Activated CD8-positive, alpha-beta memory T cell treated with anti-CD3 and anti-CD28 coated beads, Interleukin-2, amount 50 U/mL, for 4 hours (primary cell): ENCODE measurements around the gene CCR4.
"Not testable (repeated sequence)": the region's sequence is repeated elsewhere in the genome, so short reads cannot be mapped to it uniquely, and the experiment has no call there.

Source experiments
- DNase-seq: peaks from one replicate; pipeline ENCODE4 v3.0.0-alpha.2; 2020

Gene CCR4

DNA sequence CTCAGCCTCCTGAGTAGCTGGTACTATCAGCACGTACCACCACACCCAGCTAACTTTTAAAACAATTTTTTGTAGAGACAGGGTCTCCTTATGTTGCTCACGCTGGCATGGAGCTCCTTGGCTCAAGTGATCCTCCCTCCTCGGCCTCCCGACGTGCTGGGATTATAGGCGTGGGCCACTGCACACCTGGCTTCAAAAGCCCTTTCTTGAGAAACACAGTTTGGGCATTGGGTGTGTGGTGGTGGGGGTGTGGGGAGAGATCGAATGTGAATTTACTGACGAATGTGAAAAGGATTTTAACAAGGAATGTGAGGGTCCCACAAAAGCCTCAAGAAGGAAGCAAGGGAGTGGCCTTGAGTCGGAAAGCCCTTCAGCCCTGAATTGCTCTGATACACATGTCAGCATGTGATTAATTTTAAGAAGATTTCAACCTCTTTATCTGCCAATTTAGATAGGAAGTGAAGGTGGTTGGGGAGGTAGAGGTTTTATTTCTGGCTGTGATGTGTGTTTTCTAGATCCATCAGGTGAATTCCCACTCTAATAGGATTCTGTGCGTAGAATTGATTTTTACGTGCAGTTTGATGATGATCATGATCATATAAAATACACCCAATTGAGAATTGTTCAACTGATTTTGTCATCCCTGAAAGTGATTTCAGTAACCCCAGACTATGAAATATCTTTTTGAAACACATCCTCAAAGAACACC, 1.1 kb downstream of the CCR4 start:
- DNase-seq: no peak

DNA sequence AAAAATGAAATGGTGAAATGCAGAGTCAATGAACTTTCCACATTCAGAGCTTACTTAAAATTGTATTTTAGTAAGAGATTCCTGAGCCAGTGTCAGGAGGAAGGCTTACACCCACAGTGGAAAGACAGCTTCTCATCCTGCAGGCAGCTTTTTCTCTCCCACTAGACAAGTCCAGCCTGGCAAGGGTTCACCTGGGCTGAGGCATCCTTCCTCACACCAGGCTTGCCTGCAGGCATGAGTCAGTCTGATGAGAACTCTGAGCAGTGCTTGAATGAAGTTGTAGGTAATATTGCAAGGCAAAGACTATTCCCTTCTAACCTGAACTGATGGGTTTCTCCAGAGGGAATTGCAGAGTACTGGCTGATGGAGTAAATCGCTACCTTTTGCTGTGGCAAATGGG, 3.1 kb downstream of the CCR4 start:
- DNase-seq: no peak

GRCh38 chr3:32956750-32957570, 5.5 kb downstream of the CCR4 start:
- DNase-seq: no peak

DNA sequence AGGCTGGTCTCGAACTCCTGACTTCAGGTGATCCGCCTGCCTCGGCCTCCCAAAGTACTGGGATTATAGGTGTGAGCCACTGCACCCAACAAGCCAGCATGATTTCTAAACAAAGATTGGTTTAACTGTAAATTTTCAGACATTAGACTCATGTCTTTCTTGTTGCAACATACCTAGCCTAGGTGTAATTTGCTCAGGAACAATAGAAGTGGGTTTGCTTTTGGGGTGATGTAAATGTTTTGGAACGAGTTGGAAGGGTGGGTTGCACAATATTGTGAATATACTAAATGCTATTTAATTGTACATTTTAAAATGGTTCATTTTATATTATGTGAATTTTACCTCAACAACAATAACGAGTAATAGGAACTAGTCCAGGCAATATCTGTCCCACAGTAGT, 7.1 kb downstream of the CCR4 start:
- no peak for DNase-seq

- no peak for DNase-seq
Measured at GRCh38 chr3:32959371-32959770, 7.9 kb downstream of the CCR4 start.

- no peak for DNase-seq
Measured at GRCh38 chr3:32960404-32961170, 9.1 kb downstream of the CCR4 start.

GRCh38 chr3:32961189-32961715, 9.8 kb downstream of the CCR4 start:
- DNase-seq: no peak

DNA sequence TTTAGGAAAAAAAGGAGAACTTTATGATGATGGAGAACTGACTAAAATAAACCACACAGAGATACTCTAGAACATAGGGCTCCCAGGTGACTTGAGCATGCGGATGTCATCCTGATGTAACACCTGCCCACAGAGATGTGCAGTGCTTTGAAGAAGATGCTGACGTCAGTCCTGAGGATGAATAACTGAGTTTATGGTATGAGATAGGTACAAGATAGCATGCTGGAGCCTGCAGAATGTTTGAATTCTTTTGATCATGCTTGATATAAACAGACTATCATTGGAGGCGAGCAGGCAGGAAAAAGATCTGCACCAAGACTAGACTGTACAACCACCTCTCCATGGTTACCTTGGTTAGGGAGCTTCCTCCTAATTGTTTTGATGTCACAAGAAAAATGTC, 12.4 kb downstream of the CCR4 start:
- DNase-seq: no peak

- DNase-seq: not testable (repeated sequence)
Measured at GRCh38 chr3:32964781-32965180, 13.3 kb downstream of the CCR4 start.

- DNase-seq: not testable (repeated sequence)
Measured at GRCh38 chr3:32965617-32966213, 14.3 kb downstream of the CCR4 start.

DNA sequence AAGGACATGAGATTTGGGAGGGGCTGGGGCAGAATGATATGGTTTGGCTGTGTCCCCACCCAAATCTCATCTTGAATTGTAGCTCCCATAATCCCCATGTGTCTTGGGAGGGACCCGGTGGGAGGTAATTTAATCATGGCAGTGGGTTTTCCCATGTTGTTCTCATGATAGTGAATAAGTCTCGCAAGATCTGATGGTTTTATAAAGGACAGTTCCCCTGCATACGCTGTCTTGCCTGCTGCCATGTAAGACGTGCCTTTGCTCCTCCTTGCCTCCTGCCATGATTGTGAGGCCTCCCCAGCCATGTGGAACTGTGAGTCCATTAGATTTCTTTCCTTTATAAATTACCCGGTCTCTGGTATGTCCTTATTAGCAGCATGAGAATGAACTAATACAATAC, 15.2 kb downstream of the CCR4 start:
- not testable (repeated sequence) for DNase-seq

DNA sequence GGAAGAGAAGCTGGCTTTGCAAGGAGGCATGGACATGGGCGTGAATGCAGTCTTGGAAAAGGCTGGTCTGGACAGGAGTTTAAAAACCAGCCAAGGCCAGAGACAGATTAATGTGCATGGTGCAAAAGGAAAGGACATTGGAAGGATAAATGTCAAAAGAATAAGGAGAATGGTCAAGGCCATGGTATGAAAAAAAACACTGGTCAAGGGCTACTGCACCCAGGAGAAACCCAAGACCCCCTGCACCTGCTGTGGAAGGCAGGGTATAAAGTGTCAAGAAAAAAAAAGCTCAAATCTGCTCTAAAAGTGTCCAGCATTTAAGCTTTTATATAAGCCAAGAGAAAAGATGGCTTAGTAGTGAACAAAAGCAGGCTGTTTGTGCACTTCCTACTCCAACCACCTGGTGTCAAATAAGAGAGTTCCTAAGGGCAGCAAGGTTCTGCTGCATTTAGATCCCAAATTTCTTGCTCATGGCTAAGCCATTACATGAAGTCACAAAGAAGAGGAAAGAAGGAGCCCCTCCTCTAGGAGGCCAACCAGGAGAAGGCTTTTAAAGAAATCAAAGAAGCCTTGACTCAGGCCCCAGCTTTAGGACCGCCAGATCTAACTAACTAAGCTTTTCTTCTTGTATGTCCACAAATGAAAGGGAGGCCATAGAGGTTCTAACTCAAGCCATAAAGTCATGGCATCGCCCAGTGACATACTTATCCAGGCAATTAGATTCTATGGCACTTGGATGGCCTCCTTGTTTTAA, 16.9 kb downstream of the CCR4 start:
- DNase-seq: no peak

DNA sequence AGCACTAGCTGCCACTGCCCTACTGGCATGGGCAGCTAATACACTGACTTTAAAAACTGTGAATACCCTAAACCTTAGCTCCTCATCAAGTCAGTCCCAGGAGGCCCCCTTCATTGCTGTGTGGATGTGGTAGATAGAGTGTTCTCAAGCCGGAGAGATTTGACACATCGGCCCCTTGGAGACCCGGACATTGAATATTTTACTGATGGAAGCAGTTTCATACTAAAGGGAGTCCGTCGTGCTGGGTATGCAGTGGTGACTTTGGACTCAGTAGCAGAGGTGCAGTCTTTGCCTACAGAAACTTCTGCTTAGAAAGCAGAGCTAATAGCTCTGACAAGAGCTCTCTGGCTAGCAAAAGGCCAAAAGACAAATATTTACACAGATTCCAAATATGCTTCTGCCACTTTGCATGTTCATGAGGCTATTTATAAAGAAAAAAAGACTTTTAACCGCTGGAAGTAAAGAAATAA, 17.5 kb downstream of the CCR4 start:
- DNase-seq: no peak

DNA sequence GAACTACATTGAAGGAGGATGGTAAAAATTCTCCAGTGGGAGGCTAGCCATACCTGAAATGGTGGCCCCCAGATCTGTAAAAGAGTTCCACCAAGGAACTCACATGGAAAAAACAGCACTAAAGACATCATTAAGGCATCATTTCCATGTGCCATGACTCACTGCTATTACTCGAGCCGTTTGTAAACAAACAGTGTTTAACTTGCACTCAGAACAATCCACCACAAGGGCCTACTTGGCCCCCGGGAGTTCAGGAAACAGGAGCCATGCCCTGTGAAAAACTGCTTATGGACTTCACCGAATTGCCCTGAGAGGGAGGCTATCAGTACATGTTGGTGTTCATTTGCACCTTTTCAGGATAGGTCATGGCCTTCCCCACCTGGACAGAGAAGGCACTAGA, 18.2 kb downstream of the CCR4 start:
- DNase-seq: no peak

DNA sequence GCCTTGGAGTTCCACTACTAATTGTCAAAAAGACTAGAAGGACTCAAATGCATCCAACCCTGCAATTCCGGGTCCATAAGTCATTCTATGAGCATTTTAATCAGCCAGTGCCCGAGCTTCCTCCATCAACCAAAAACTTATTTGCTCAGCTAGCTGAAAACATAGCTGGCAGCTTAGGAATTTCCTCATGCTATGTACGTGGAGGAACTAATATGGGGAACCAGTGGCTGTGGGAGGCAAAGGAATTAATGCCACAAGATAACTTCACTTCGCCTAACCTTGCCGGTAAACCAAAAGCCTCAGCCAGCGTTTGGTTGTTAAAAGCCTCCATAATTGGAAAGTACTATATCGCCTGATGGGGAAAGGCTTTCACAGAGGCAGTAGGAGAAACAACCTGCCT, 19.8 kb downstream of the CCR4 start:
- not testable (repeated sequence) for DNase-seq

GRCh38 chr3:32972482-32973146, 21.2 kb downstream of the CCR4 start:
- no peak for DNase-seq

- DNase-seq: no peak
Measured at GRCh38 chr3:32973982-32974381, 22.5 kb downstream of the CCR4 start.

DNA sequence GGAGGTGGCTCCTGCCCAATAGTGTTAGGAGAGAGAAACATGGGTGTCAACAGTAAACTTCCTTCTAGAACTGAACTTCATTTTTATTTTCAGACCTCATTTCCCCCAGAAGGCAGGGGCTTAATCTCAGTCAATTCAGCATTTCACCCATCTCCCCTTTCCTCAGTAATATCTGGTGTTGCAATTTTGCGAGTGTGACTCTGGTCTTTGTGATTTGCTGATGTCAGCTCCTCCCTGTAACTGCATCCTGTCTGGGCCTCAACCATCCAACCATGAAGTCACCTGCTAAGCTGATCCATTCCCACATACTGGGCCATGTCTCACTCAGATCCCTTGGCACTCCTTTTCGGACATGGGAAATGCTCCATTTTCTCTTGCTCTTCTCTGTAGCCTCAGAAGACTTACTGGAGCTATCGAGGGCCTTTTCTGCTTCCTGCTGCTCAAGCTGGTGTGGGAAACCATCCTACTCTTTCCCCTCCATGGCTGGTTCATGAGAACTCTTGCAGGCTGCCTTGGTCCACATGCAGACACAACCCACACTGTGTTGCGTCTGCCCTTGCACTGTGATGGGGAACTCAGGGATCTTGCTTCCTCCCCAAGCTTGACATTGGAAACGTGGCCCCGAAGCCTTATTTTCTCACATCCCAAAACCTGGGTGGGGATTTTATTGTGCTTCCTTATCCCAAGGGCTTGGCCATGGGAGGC, 24.6 kb downstream of the CCR4 start:
- DNase-seq: no peak

DNA sequence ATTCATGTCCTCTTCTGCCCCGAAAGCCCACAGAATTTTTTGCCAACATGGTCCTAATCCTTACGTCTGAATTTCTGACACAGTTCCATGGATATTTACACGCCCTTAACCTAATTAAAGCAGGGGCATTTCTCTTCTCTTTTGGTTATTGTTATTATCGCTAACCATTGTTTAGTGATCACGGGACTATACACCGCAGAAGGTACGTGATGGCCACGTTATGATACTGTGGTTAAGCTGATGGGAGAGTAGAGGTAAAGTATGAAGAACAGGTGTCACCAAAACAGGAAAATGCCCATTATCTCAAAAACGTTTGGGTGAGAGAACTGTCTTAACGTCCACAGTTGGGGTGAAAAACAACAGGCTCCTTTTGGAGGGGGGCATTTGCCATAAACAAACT, 26.4 kb downstream of the CCR4 start:
- DNase-seq: no peak

DNA sequence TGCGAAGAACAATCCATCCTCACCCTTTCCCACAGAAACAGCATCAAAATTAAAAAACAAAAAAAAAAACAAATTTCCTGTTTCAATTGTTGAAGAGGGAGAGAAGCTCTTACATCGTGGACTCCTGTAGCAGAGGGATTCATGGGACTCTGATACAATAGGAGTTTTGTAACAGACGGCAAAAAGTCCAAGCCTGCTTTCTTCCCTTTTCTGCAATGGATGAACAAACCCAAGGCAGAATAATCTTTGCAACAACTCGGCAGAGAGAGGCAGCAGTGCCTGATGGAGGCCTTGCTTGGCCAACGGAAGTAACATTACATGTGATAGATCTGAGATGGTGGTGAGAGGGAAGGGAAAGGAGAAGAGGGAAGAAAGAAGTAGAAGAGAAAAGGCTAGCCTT, 26.9 kb downstream of the CCR4 start:
- no peak for DNase-seq

- DNase-seq: no peak
Measured at GRCh38 chr3:32983124-32983523, 31.7 kb downstream of the CCR4 start.
